ENCODE data around the gene DTX1.
"Not testable (repeated sequence)": the region's sequence is repeated elsewhere in the genome, so short reads cannot be mapped to it uniquely, and the experiment has no call there.

DTX1 gene

GRCh38 chr12:113137861-113138783 is 81.6 kb downstream of the DTX1 start:
- no peak for DNase-seq (ENCODE audit: low read depth)

GRCh38 chr12:113138826-113139225 is 82.3 kb downstream of the DTX1 start:
- DNase-seq (ENCODE audit: low read depth) = no peak

GRCh38 chr12:113140706-113141105 is 84.2 kb downstream of the DTX1 start:
- DNase-seq (ENCODE audit: low read depth) = no peak

- not testable (repeated sequence) for DNase-seq (ENCODE audit: low read depth)
Measured at GRCh38 chr12:113141716-113142115, 85.2 kb downstream of the DTX1 start.

GRCh38 chr12:113142173-113142885 is 85.8 kb downstream of the DTX1 start:
- no peak for DNase-seq (ENCODE audit: low read depth)

- DNase-seq (ENCODE audit: low read depth) = no peak
Measured at GRCh38 chr12:113142886-113143332, 86.4 kb downstream of the DTX1 start.

GRCh38 chr12:113143959-113144358 is 87.4 kb downstream of the DTX1 start:
- no peak for DNase-seq (ENCODE audit: low read depth)

GRCh38 chr12:113144806-113145205 is 88.3 kb downstream of the DTX1 start:
- no peak for DNase-seq (ENCODE audit: low read depth)

GRCh38 chr12:113145720-113146551 is 89.4 kb downstream of the DTX1 start:
- no peak for DNase-seq (ENCODE audit: low read depth)

GRCh38 chr12:113146999-113147398 is 90.5 kb downstream of the DTX1 start:
- DNase-seq (ENCODE audit: low read depth) = no peak
